Thyroid gland (tissue), 4 donors: ENCODE data around the gene SDR42E2.

Experiments used
- CTCF ChIP-seq, 6 experiments: fragments of 200-600 bp in 3 of 6; fragments of 450-650 bp in 3 of 6; sonication (generic) in 3 of 6; IDR thresholded peaks; one replicate each; pipeline ENCODE4 v1.5.1; 2016 to 2019; ENCODE audit warnings: antibody characterized with exemption in 6 of 6, mild to moderate bottlenecking in 2 of 6, inconsistent platforms in 1 of 6, moderate library complexity in 1 of 6
- POLR2A ChIP-seq, 2 donors: fragments of 450-650 bp; IDR thresholded peaks; one replicate each; pipeline ENCODE4 v1.6.1; 2017; ENCODE audit warnings: antibody characterized with exemption in 2 of 2, mild to moderate bottlenecking in 2 of 2, moderate library complexity in 1 of 2

GRCh38 chr16:22195445-22195694 is 33.1 kb downstream of the SDR42E2 start:
- no peak for TF ChIP-seq CTCF (IDR thresholded peaks at IDR 0.05)
- TF ChIP-seq POLR2A (IDR thresholded peaks at IDR 0.05), result no peak
